DOHH2 (cell line): ENCODE measurements around the gene TPPP2.

Source experiments
- CTCF ChIP-seq: fragments of 200-600 bp; sonication (generic); IDR thresholded peaks from one replicate; pipeline ENCODE4 v1.5.1; 2014; ENCODE audit warnings: antibody characterized with exemption, mild to moderate bottlenecking, low read depth, low read length; ENCODE audit not compliant: poor library complexity, severe bottlenecking
- EZH2phosphoT487 ChIP-seq: fragments of 200-600 bp; sonication (generic); IDR thresholded peaks from 2 replicates; pipeline ENCODE4 v1.6.1; 2017; ENCODE audit warnings: borderline replicate concordance, mild to moderate bottlenecking, antibody characterized with exemption, low read length, moderate library complexity, mixed read lengths

GRCh38 chr14:21019366-21019765, 10.7 kb upstream of the TPPP2 start:
- TF ChIP-seq CTCF (no peak), EZH2phosphoT487 (no peak)
